K562 (cell line): ENCODE results near the gene C1orf216. TPM values are rescaled to one million over a fixed set of nuclear protein-coding genes. Genes with fewer than 3 reads are reported as not detected.

ENCODE experiments used
- ATAC-seq: fragments of 200-7000 bp; cut with Tn5 transposase; 3 replicates; pipeline ENCODE4 v1.9.1; 2020; ENCODE audit warnings: moderate library complexity
- BruUV-seq: library from RNA; stranded (reverse); fragments of 400-500 nt; replicated peaks from 2 replicates; lab custom pipeline; 2021; lab: Mats Ljungman, UMichigan
- CTCF ChIA-PET: fragments of 300-600 bp; formaldehyde crosslinking; extraction: SDS; loops from one replicate; lab custom pipeline; 2021; ENCODE audit warnings: low intra/inter-chr PET ratio; lab: Yijun Ruan, JAX
- POLR2A ChIA-PET: fragments of 300-600, 350-650 bp; sonication (Branson Sonifier 250); formaldehyde crosslinking; extraction: SDS; loops from one replicate; lab custom pipeline; 2021; ENCODE audit warnings: antibody characterized with exemption, inconsistent platforms; lab: Yijun Ruan, JAX
- DNase-seq, 4 experiments: peaks; one replicate each; pipeline versions ENCODE4 v3.0.0 to v3.0.0-alpha.2; 2011 to 2018; ENCODE audit warnings: low spot score in 3 of 4, mixed read lengths in 3 of 4; ENCODE audit errors: extremely low read depth in 1 of 4
- FAIRE-seq: peaks from 2 replicates; lab custom pipeline; 2011; peaks lifted over from hg19 to GRCh38; lab: Jason Lieb, UNC
- H2AFZ ChIP-seq: 2 replicates; pipeline ENCODE4 v1.6.0; 2011; ENCODE audit warnings: low read depth, low read length, control low read depth, inconsistent platforms
- H3K27ac ChIP-seq: fragments of 200-600 bp; 3 replicates; pipeline ENCODE4 v1.8.0; 2011; ENCODE audit warnings: low read depth, mild to moderate bottlenecking, control low read depth, inconsistent platforms, low read length, moderate library complexity, mixed read lengths; ENCODE audit errors: extremely low read depth
- H3K27me3 ChIP-seq, 2 experiments: fragments of 300-600 bp in 1 of 2; 2 replicates in 1 of 2; 3 replicates in 1 of 2; pipeline versions ENCODE4 v1.6.0 to v1.8.0; 2011; ENCODE audit warnings: inconsistent platforms in 2 of 2, low read length in 2 of 2, mild to moderate bottlenecking in 1 of 2, mixed read lengths in 1 of 2, moderate library complexity in 1 of 2; ENCODE audit not compliant: control insufficient read depth in 2 of 2, insufficient read depth in 2 of 2
- H3K36me3 ChIP-seq: fragments of 300-600 bp; 3 replicates; pipeline ENCODE4 v1.8.0; 2011; ENCODE audit warnings: mild to moderate bottlenecking, low read length, inconsistent platforms; ENCODE audit not compliant: control insufficient read depth, insufficient read depth
- H3K4me1 ChIP-seq, 2 experiments: fragments of 200-600 bp in 1 of 2; replicated peaks in 1 of 2; 2 replicates in 1 of 2; 3 replicates in 1 of 2; pipeline versions ENCODE4 v1.5.1 to v1.8.0; 2011; ENCODE audit warnings: inconsistent platforms in 2 of 2, low read length in 2 of 2, mild to moderate bottlenecking in 1 of 2, mixed read lengths in 1 of 2, moderate library complexity in 1 of 2; ENCODE audit not compliant: control insufficient read depth in 2 of 2, insufficient read depth in 2 of 2
- H3K4me2 ChIP-seq: 2 replicates; pipeline ENCODE4 v1.6.1; 2011; ENCODE audit warnings: low read length, control low read depth, inconsistent platforms, mixed read lengths; ENCODE audit not compliant: insufficient read depth
- H3K4me3 ChIP-seq: fragments of 200-600 bp; sonication (generic), shearing (Covaris generic); 2 replicates; pipeline ENCODE4 v1.5.1; 2016; ENCODE audit warnings: control low read depth, inconsistent platforms
- H3K79me2 ChIP-seq: fragments of 200-600 bp; 3 replicates; pipeline ENCODE4 v1.8.0; 2011; ENCODE audit warnings: low read length, inconsistent platforms; ENCODE audit not compliant: control insufficient read depth, insufficient read depth
- H3K9ac ChIP-seq, 2 experiments: 2 replicates each; pipeline versions ENCODE4 v1.6.0 to v1.6.1; 2011; ENCODE audit warnings: low read depth in 2 of 2, low read length in 2 of 2, control low read depth in 1 of 2, inconsistent platforms in 1 of 2, mild to moderate bottlenecking in 1 of 2, mixed read lengths in 1 of 2; ENCODE audit not compliant: insufficient read depth in 1 of 2
- H3K9me1 ChIP-seq: one replicate; pipeline ENCODE4 v1.6.0; 2011; ENCODE audit warnings: inconsistent platforms, mild to moderate bottlenecking, low read length, moderate library complexity; ENCODE audit not compliant: control insufficient read depth, insufficient read depth
- H3K9me3 ChIP-seq: replicated peaks from 2 replicates; pipeline ENCODE4 v1.5.1; 2011; ENCODE audit warnings: low read depth, low read length, inconsistent platforms; ENCODE audit not compliant: control insufficient read depth, insufficient read depth
- H4K20me1 ChIP-seq: replicated peaks from 2 replicates; pipeline ENCODE4 v1.6.1; 2011; ENCODE audit warnings: low read length, inconsistent platforms, mixed read lengths; ENCODE audit not compliant: control insufficient read depth, insufficient read depth
- CREM ChIP-seq: IDR thresholded peaks from 2 replicates; pipeline ENCODE4 v1.6.1; 2014; ENCODE audit warnings: antibody characterized with exemption, low read depth
- EZH2 ChIP-seq: IDR thresholded peaks from 2 replicates; pipeline ENCODE4 v1.6.1; 2012; ENCODE audit warnings: low read depth, mild to moderate bottlenecking, inconsistent platforms, low read length, borderline replicate concordance
- KDM2B ChIP-seq: fragments of 250-450 bp; sonication (Bioruptor Pico); IDR thresholded peaks from 2 replicates; pipeline ENCODE4 v1.8.0; 2021; ENCODE audit warnings: mild to moderate bottlenecking, moderate library complexity
- MTF1 ChIP-seq: fragments of 250-450 bp; sonication (Bioruptor Pico); IDR thresholded peaks from 2 replicates; pipeline ENCODE4 v1.9.0; 2021; ENCODE audit warnings: moderate library complexity, mild to moderate bottlenecking, inconsistent platforms, borderline replicate concordance
- SRSF9 ChIP-seq: fragments of 200-400 bp; formaldehyde crosslinking; IDR thresholded peaks from 2 replicates; pipeline ENCODE4 v1.6.1; 2017; ENCODE audit warnings: low read depth, low read length, borderline replicate concordance
- TEAD1 ChIP-seq, 2 experiments: fragments of 450-650 bp in 1 of 2; sonication (generic) in 1 of 2; formaldehyde crosslinking; IDR thresholded peaks; 2 replicates each; pipeline versions ENCODE4 v1.4.0 to v1.8.0; 2020 to 2022; ENCODE audit warnings: mild to moderate bottlenecking in 2 of 2, missing genetic modification reagents in 1 of 2
- ZNF3 ChIP-seq: fragments of 250-450 bp; sonication (Bioruptor Pico); IDR thresholded peaks from 2 replicates; pipeline ENCODE4 v1.5.0; 2021; ENCODE audit warnings: mild to moderate bottlenecking, moderate library complexity
- WGBS: fragments of 100-300 bp; shearing (Covaris generic); methylation state at CpG from one replicate; pipeline ENCODE4 v1.1.6; 2016; ENCODE audit warnings: low coverage, mixed read lengths; ENCODE audit not compliant: insufficient coverage; ENCODE audit errors: missing lambda C conversion rate; 5-methylcytosine and 5-hydroxymethylcytosine counted together
- in situ Hi-C: fragments of 300-500 bp; cut with MboI; formaldehyde crosslinking; loops from 4 replicates; pipeline ENCODE4 v1.15.0; 2018; ENCODE audit warnings: inconsistent platforms, mixed read lengths
- intact Hi-C: fragments of 100-400 bp; cut with micrococcal nuclease; formaldehyde crosslinking; loops from 2 replicates; pipeline ENCODE4 v1.14.2; 2022
- polyA plus RNA-seq, 8 experiments: library from polyadenylated mRNA; depleted of rRNA in 4 of 8; stranded (reverse) in 5 of 8; unstranded in 3 of 8; fragments of >200 nt; fragmentation: Nextera tagmentation in 2 of 8; fragmentation: Illumina TruSeq in 1 of 8; extraction: Ambion mirVana in 2 of 8; extraction: Trizol in 1 of 8; gene quantifications; 2 replicates each; pipeline versions ENCODE4 v1.2.1 to v1.2.3, GENCODE V29; 2011 to 2014; ENCODE audit warnings: inconsistent platforms in 1 of 8, missing spikeins in 1 of 8
- total RNA-seq, 7 experiments: library from RNA; depleted of rRNA in 6 of 7; stranded (reverse); fragments of >200 nt in 6 of 7; fragmentation: Illumina TruSeq in 2 of 7; extraction: Trizol in 2 of 7; gene quantifications; 2 replicates each; pipeline versions ENCODE4 v1.2.1 to v1.2.3, GENCODE V29; 2011 to 2021; ENCODE audit warnings: low replicate concordance in 1 of 7
- TF ChIP-seq, protein P1 (sequence below): fragments of 250-450 bp; sonication (Bioruptor Pico); IDR thresholded peaks from 2 replicates; pipeline ENCODE4 v1.8.0; 2022; ENCODE audit warnings: inconsistent platforms, mild to moderate bottlenecking, moderate library complexity, borderline replicate concordance
- TF ChIP-seq, protein P2 (sequence below): fragments of 450-650 bp; IDR thresholded peaks from 2 replicates; pipeline ENCODE4 v1.7.1; 2018; ENCODE audit warnings: mild to moderate bottlenecking, low read depth; ENCODE audit not compliant: partially characterized antibody

C1orf216 gene
- total and polyA plus RNA-seq, 9 of the 15 experiments (the other 6 are each of a cell fraction or from before 2014, with no cell fraction given), result 3.4 to 25.1 (median 15.0) TPM

DNA sequence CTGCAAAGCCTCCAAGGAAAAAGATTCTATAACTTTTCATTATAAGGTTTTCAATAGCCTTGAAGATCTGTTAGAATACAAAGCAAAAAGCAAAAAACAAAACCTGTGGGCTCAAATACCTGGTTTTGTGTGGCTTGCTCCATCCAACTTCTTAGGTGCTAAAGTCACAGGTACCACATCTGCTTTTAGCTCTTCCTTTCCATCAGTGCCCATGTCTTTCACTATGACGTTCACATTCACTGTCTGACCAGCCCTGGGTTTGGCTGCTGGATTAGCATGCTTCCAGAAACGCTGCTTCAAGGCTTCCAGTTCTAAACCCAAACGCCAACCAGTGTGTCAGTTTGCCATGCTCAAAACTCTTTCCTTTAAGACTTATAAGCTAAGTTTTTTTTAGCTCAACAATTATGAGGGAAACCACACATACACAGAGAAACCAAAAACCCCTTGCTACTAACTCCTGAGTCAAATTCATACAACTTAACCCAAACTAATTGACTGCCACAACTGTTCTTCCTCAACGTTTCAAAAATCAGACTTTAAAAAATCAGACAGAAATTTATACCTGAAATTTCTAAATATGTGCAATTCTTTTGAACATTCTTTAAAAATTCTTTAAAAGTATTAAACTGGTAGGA is 35.1 kb upstream of the C1orf216 start (continued):
- TF ChIP-seq, protein P1, sequence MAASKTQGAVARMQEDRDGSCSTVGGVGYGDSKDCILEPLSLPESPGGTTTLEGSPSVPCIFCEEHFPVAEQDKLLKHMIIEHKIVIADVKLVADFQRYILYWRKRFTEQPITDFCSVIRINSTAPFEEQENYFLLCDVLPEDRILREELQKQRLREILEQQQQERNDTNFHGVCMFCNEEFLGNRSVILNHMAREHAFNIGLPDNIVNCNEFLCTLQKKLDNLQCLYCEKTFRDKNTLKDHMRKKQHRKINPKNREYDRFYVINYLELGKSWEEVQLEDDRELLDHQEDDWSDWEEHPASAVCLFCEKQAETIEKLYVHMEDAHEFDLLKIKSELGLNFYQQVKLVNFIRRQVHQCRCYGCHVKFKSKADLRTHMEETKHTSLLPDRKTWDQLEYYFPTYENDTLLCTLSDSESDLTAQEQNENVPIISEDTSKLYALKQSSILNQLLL, result no peak

DNA sequence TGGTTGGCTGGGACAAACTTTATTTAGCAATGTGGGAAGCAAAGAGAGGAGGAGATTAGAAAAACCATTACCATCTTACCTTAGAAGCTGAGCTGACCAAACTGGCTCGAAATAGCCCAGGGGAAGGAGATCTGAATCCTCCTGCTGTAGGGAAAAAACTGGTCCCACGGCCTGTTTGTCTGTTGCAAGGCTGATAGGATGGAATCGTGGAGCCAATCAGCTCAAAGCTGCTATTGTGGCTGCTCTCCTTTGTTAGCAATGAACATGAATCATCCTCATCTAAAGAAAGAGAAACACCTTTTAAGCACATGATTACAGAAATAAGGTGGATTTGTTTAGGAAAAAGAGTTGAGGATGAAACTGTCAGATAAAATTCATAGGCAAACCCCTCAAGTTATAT is 29.6 kb upstream of the C1orf216 start:
- no peak overlapping the region for H3K9ac ChIP-seq
- FAIRE-seq, result no peak
- H4K20me1 ChIP-seq, result no peaks in the 10 kb centered on the region
- no peaks in the 10 kb centered on the region for H3K79me2 ChIP-seq
- H3K36me3 ChIP-seq, result peaks cover 89% of the 10 kb centered on the region
- 87% methylated on average over 3 of the region's 3 CpGs for WGBS
- in situ Hi-C loops, result no loop called here
- no peak overlapping the region for H3K4me3 ChIP-seq
- H3K9me3 ChIP-seq, result no peaks in the 10 kb centered on the region
- peak in 2 of 4 experiments; percentile 31 to 41 for DNase-seq
- no peaks in the 10 kb centered on the region for H3K4me1 ChIP-seq
- H3K4me2 ChIP-seq, result no peak overlapping the region
- intact Hi-C loops, result no loop called here
- H3K9me1 ChIP-seq, result no peaks in the 10 kb centered on the region
- no TSS peak for BruUV-seq
- TF ChIP-seq, protein P2, sequence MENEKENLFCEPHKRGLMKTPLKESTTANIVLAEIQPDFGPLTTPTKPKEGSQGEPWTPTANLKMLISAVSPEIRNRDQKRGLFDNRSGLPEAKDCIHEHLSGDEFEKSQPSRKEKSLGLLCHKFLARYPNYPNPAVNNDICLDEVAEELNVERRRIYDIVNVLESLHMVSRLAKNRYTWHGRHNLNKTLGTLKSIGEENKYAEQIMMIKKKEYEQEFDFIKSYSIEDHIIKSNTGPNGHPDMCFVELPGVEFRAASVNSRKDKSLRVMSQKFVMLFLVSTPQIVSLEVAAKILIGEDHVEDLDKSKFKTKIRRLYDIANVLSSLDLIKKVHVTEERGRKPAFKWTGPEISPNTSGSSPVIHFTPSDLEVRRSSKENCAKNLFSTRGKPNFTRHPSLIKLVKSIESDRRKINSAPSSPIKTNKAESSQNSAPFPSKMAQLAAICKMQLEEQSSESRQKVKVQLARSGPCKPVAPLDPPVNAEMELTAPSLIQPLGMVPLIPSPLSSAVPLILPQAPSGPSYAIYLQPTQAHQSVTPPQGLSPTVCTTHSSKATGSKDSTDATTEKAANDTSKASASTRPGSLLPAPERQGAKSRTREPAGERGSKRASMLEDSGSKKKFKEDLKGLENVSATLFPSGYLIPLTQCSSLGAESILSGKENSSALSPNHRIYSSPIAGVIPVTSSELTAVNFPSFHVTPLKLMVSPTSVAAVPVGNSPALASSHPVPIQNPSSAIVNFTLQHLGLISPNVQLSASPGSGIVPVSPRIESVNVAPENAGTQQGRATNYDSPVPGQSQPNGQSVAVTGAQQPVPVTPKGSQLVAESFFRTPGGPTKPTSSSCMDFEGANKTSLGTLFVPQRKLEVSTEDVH, result no peak
- TF ChIP-seq CREM (no peak), SRSF9 (no peak), MTF1 (CRISPR knock-in tag) (no peak), TEAD1 (CRISPR knock-in tag; IDR thresholded peaks at IDR 0.05) (no peak), KDM2B (no peak), EZH2 (no peak), ZNF3 (CRISPR knock-in tag) (no peak)
- CTCF ChIA-PET, result no interaction called here
- H3K27me3 ChIP-seq, result no peaks in the 10 kb centered on the region
- H3K27ac ChIP-seq, result no peak overlapping the region
- POLR2A ChIA-PET, result interaction anchor here (0.6 to 2.5 kb wide), 8 partner anchors 8 to 514 kb away, joined by 3 to 13 read pairs (median 4); no protein-coding TSS in a partner anchor
- no peak for ATAC-seq
- no peak overlapping the region for H2AFZ ChIP-seq
